H1 (cell line): ENCODE measurements around the gene IGF1. TPM values are rescaled to one million over a fixed set of nuclear protein-coding genes. Genes with fewer than 3 reads are reported as not detected.

ENCODE experiments used
- CTCF ChIA-PET: fragments of 300-600 bp; sonication (Branson Sonifier 250); formaldehyde crosslinking; loops from one replicate; lab custom pipeline; 2021; ENCODE audit not compliant: partially characterized antibody; lab: Charles Lee
- POLR2A ChIA-PET: fragments of 300-600 bp; sonication (Branson Sonifier 250); formaldehyde crosslinking; loops from one replicate; lab custom pipeline; 2021; ENCODE audit warnings: inconsistent platforms; ENCODE audit not compliant: partially characterized antibody; lab: Charles Lee
- DNase-seq, 2 experiments: peaks; one replicate each; pipeline versions ENCODE4 v3.0.0 to v3.0.0-alpha.2; 2010 to 2022; ENCODE audit warnings: low spot score in 2 of 2, low read depth in 1 of 2, mixed read lengths in 1 of 2
- FAIRE-seq: peaks from 2 replicates; lab custom pipeline; 2011; peaks lifted over from hg19 to GRCh38; lab: Jason Lieb, UNC
- H2AFZ ChIP-seq: 2 replicates; pipeline ENCODE4 v1.8.1; 2012; ENCODE audit warnings: low read length, inconsistent platforms
- H2AK5ac ChIP-seq: 2 replicates; pipeline ENCODE4 v1.6.1; 2013; ENCODE audit warnings: low read depth, low read length
- H2BK120ac ChIP-seq: replicated peaks from 2 replicates; pipeline ENCODE3; 2013; ENCODE audit warnings: low read depth, low read length, inconsistent platforms
- H2BK12ac ChIP-seq: 2 replicates; pipeline ENCODE4 v1.6.1; 2013; ENCODE audit warnings: low read depth, low read length
- H2BK15ac ChIP-seq: 2 replicates; pipeline ENCODE4 v1.6.1; 2013; ENCODE audit warnings: low read length
- H2BK20ac ChIP-seq: 2 replicates; pipeline ENCODE4 v1.6.1; 2013; ENCODE audit warnings: low read length
- H2BK5ac ChIP-seq: 2 replicates; pipeline ENCODE4 v1.6.1; 2013; ENCODE audit warnings: low read depth, low read length
- H3K14ac ChIP-seq: 2 replicates; pipeline ENCODE4 v1.6.1; 2013; ENCODE audit warnings: inconsistent platforms; ENCODE audit not compliant: insufficient read length
- H3K18ac ChIP-seq: 2 replicates; pipeline ENCODE4 v1.6.1; 2013; ENCODE audit warnings: low read length; ENCODE audit errors: extremely low read depth
- H3K23ac ChIP-seq: 2 replicates; pipeline ENCODE4 v1.6.1; 2013; ENCODE audit warnings: inconsistent platforms; ENCODE audit not compliant: insufficient read length
- H3K23me2 ChIP-seq: 2 replicates; pipeline ENCODE4 v1.6.1; 2013; ENCODE audit warnings: low read depth, low read length
- H3K27ac ChIP-seq: 2 replicates; pipeline ENCODE4 v1.6.1; 2011; ENCODE audit warnings: low read depth, low read length, inconsistent platforms
- H3K27me3 ChIP-seq, 4 experiments: replicated peaks in 1 of 4; 1 replicate in 1 of 4; 2 replicates in 3 of 4; pipeline versions ENCODE4 v1.6.1 to v1.8.1; 2011 to 2013; ENCODE audit warnings: low read length in 3 of 4, mild to moderate bottlenecking in 3 of 4, inconsistent platforms in 2 of 4, mixed read lengths in 2 of 4, moderate library complexity in 1 of 4; ENCODE audit not compliant: control insufficient read depth in 3 of 4, insufficient read depth in 3 of 4; ENCODE audit errors: extremely low read depth in 1 of 4
- H3K36me3 ChIP-seq, 4 experiments: 2 replicates each; pipeline versions ENCODE4 v1.6.1 to v1.8.1; 2011 to 2013; ENCODE audit warnings: mild to moderate bottlenecking in 4 of 4, low read length in 3 of 4, moderate library complexity in 2 of 4, control low read depth in 1 of 4, inconsistent platforms in 1 of 4; ENCODE audit not compliant: insufficient read depth in 4 of 4, control insufficient read depth in 2 of 4
- H3K4ac ChIP-seq: replicated peaks from 2 replicates; pipeline ENCODE3; 2013; ENCODE audit warnings: low read length, low read depth, mixed read lengths, inconsistent platforms; ENCODE audit not compliant: insufficient read length
- H3K4me1 ChIP-seq, 4 experiments: replicated peaks in 1 of 4; 1 replicate in 1 of 4; 2 replicates in 3 of 4; pipeline versions ENCODE4 v1.6.1 to v1.8.1; 2011 to 2013; ENCODE audit warnings: low read length in 3 of 4, inconsistent platforms in 2 of 4, mixed read lengths in 1 of 4; ENCODE audit not compliant: insufficient read depth in 4 of 4, control insufficient read depth in 3 of 4
- H3K4me2 ChIP-seq, 2 experiments: 2 replicates each; pipeline versions ENCODE4 v1.6.1 to v1.8.1; 2011 to 2013; ENCODE audit warnings: low read depth in 2 of 2, low read length in 2 of 2, control low read depth in 1 of 2, inconsistent platforms in 1 of 2, mild to moderate bottlenecking in 1 of 2; ENCODE audit not compliant: insufficient read depth in 1 of 2
- H3K4me3 ChIP-seq, 4 experiments: fragments of 200-600, 300-600 bp in 1 of 4; sonication (generic), shearing (Covaris generic), sonication (Bioruptor Twin) in 1 of 4; 2 replicates each; pipeline versions ENCODE4 v1.5.1 to v1.8.1; 2011 to 2016; ENCODE audit warnings: low read length in 4 of 4, low read depth in 3 of 4, control low read depth in 2 of 4, inconsistent platforms in 2 of 4, mild to moderate bottlenecking in 2 of 4, mixed read lengths in 1 of 4, moderate library complexity in 1 of 4; ENCODE audit not compliant: insufficient read depth in 2 of 4; ENCODE audit errors: extremely low read depth in 1 of 4
- H3K56ac ChIP-seq: replicated peaks from 2 replicates; pipeline ENCODE3; 2013; ENCODE audit warnings: low read depth, mild to moderate bottlenecking, mixed read lengths, low read length, inconsistent platforms; ENCODE audit not compliant: insufficient read length
- H3K79me1 ChIP-seq: 2 replicates; pipeline ENCODE4 v1.6.1; 2013; ENCODE audit warnings: low read depth, low read length, control low read depth
- H3K79me2 ChIP-seq, 2 experiments: 2 replicates each; pipeline versions ENCODE4 v1.6.1 to v1.8.1; 2012 to 2013; ENCODE audit warnings: low read length in 2 of 2, mild to moderate bottlenecking in 2 of 2, inconsistent platforms in 1 of 2; ENCODE audit not compliant: insufficient read depth in 2 of 2, control insufficient read depth in 1 of 2
- H3K9ac ChIP-seq, 4 experiments: replicated peaks in 1 of 4; 1 replicate in 1 of 4; 2 replicates in 3 of 4; pipeline versions ENCODE4 v1.6.1 to v1.8.1; 2011 to 2013; ENCODE audit warnings: low read depth in 3 of 4, low read length in 3 of 4, control low read depth in 2 of 4, mild to moderate bottlenecking in 2 of 4, moderate library complexity in 2 of 4, inconsistent platforms in 1 of 4; ENCODE audit errors: extremely low read depth in 1 of 4
- H3K9me3 ChIP-seq, 2 experiments: 2 replicates each; pipeline versions ENCODE4 v1.6.1 to v1.8.1; 2012 to 2013; ENCODE audit warnings: mild to moderate bottlenecking in 2 of 2, moderate library complexity in 2 of 2, control low read depth in 1 of 2, inconsistent platforms in 1 of 2, low read depth in 1 of 2, low read length in 1 of 2, mixed read lengths in 1 of 2; ENCODE audit not compliant: insufficient read depth in 2 of 2
- H4K20me1 ChIP-seq, 2 experiments: replicated peaks in 1 of 2; 2 replicates each; pipeline versions ENCODE3 to v1.8.1; 2011 to 2013; ENCODE audit warnings: inconsistent platforms in 2 of 2, low read length in 2 of 2, mild to moderate bottlenecking in 1 of 2; ENCODE audit not compliant: insufficient read depth in 2 of 2, control insufficient read depth in 1 of 2
- H4K5ac ChIP-seq: 2 replicates; pipeline ENCODE4 v1.6.1; 2013; ENCODE audit warnings: low read length, low read depth, mixed read lengths, inconsistent platforms; ENCODE audit not compliant: insufficient read length
- H4K8ac ChIP-seq: 2 replicates; pipeline ENCODE4 v1.8.0; 2013; ENCODE audit warnings: mild to moderate bottlenecking, moderate library complexity, low read length, inconsistent platforms; ENCODE audit not compliant: insufficient read depth; ENCODE audit errors: extremely low read depth
- H4K91ac ChIP-seq: replicated peaks from 2 replicates; pipeline ENCODE3; 2013; ENCODE audit warnings: low read length, mixed read lengths, inconsistent platforms; ENCODE audit not compliant: insufficient read length
- CREB1 ChIP-seq: IDR thresholded peaks from 2 replicates; pipeline ENCODE4 v1.6.1; 2012; ENCODE audit warnings: inconsistent platforms
- CTBP2 ChIP-seq: IDR thresholded peaks from 2 replicates; pipeline ENCODE4 v1.7.0; 2011; ENCODE audit warnings: borderline replicate concordance, mild to moderate bottlenecking, moderate library complexity, mixed read lengths, low read length; ENCODE audit not compliant: insufficient read depth, insufficient read length
- EZH2 ChIP-seq: fragments of 200-600 bp; sonication (generic); IDR thresholded peaks from 2 replicates; pipeline ENCODE4 v1.7.1; 2012; ENCODE audit warnings: low read depth, mild to moderate bottlenecking, moderate library complexity, low read length, inconsistent platforms; ENCODE audit not compliant: severe bottlenecking
- SRF ChIP-seq: IDR thresholded peaks from 2 replicates; pipeline ENCODE4 v1.6.1; 2011; ENCODE audit warnings: mild to moderate bottlenecking, low read depth, low read length, moderate library complexity
- SUZ12 ChIP-seq: fragments of 200-600 bp; sonication (generic); IDR thresholded peaks from 2 replicates; pipeline ENCODE4 v1.6.1; 2012; ENCODE audit warnings: mild to moderate bottlenecking, inconsistent platforms, low read length, moderate library complexity, mixed read lengths
- WGBS, 2 experiments: shearing (Covaris generic) in 1 of 2; methylation state at CpG; one replicate each; pipeline versions ENCODE4 v1.1.6 to v1.1.7; 2013 to 2015; ENCODE audit warnings: low lambda C conversion rate in 2 of 2, mixed read lengths in 2 of 2, inconsistent platforms in 1 of 2, low coverage in 1 of 2, missing lambda C conversion rate in 1 of 2; ENCODE audit not compliant: insufficient replicate concordance in 2 of 2, insufficient coverage in 1 of 2, insufficient read length in 1 of 2; ENCODE audit errors: extremely low coverage in 1 of 2, missing lambda C conversion rate in 1 of 2; 5-methylcytosine and 5-hydroxymethylcytosine counted together
- polyA plus RNA-seq, 7 experiments: library from polyadenylated mRNA; depleted of rRNA in 3 of 7; stranded (reverse) in 5 of 7; unstranded in 2 of 7; fragments of >200 nt in 5 of 7; fragments of 200-250 nt in 2 of 7; gene quantifications; 1 replicate in 5 of 7; 2 replicates in 1 of 7; 4 replicates in 1 of 7; pipeline versions ENCODE4 v1.2.1 to v1.2.3, GENCODE V29; 2011 to 2013; ENCODE audit warnings: missing spikeins in 2 of 7, mixed read lengths in 2 of 7
- total RNA-seq: library from RNA; stranded (reverse); fragmentation: NEBNext Ultra II Directional; extraction: Animal tissue kit (Norgen Biotek cat#: 25700); gene quantifications from 2 replicates; pipeline ENCODE4 v1.2.1, GENCODE V29; 2021
- TF ChIP-seq, protein P1 (sequence below), 3 experiments: IDR thresholded peaks; 1 replicate in 2 of 3; 2 replicates in 1 of 3; pipeline versions ENCODE4 v1.5.1 to v1.6.1; 2011; ENCODE audit warnings: low read length in 3 of 3, mild to moderate bottlenecking in 3 of 3, inconsistent platforms in 2 of 3, low read depth in 1 of 3, moderate library complexity in 1 of 3; ENCODE audit not compliant: insufficient read depth in 1 of 3; ENCODE audit errors: control extremely low read depth in 1 of 3

IGF1 gene
- total and polyA plus RNA-seq, 2 of the 8 experiments (the other 6 are each of a cell fraction or from before 2014, with no cell fraction given): not detected

DNA sequence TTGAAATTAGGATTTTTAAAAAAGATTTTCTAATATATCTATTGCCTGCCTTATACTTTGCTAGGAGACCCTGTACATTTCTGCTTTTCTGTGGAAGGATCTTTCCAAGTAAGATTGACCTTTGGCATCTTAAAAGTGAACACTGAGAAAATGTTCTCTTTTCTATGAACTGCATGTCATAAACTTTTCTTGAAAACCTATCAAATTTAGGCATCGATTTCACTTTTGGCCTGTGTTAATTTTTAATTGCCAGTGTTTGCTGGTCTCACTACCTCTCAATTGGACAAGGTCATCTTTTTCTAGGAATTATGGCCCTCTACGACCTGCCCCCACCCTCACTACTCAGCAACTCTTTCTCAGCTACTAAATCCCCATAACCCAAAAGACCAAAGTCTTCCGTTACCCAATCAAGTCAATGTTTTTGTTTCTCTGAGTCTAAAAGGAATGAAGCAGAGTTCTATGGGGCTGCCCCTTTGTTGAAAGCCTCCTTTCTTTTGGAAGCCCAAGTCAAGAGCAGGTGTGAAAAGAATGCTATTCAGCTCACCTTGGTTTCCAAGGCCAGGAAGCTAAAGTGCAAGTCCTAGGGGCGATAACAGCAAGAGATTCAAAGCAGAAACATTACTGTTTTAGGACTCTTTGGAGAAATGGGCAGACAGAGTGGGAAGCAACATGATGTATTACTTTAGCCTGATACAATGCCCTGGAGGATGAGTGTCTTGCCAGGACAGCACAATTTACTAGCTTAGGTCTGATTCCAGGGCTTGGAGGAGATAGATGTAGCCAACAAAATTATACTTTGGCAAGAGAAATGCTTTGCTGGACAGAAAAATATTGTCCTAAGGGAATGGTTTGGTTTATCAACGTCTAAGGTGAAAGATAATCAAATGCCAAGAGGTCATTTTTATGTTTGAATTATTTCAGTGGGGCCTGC is 55.0 kb downstream of the IGF1 start:
- H3K4me1 ChIP-seq: no peaks in the 10 kb centered on the region; a peak in 1 of 7 replicates
- WGBS, 2 experiments: 91% methylated on average over 5 of the region's 5 CpGs; no CpG with 5 or more reads in 1 of the 2 experiments
- no peak overlapping the region for H3K4me2 ChIP-seq
- H3K9me3 ChIP-seq: no peaks in the 10 kb centered on the region
- H2BK15ac ChIP-seq: no peak overlapping the region
- no peak overlapping the region for H2BK120ac ChIP-seq
- no peaks in the 10 kb centered on the region for H3K27me3 ChIP-seq
- H3K27ac ChIP-seq: no peak overlapping the region
- H2BK20ac ChIP-seq: no peak overlapping the region
- no peak overlapping the region for H2BK12ac ChIP-seq
- H3K23me2 ChIP-seq: no peaks in the 10 kb centered on the region
- no peak overlapping the region for H3K23ac ChIP-seq
- H4K91ac ChIP-seq: no peak overlapping the region
- no peak overlapping the region for H4K5ac ChIP-seq
- TF ChIP-seq CTBP2 (no peak), CREB1 (no peak), EZH2 (no peak), SRF (no peak), SUZ12 (no peak)
- TF ChIP-seq, protein P1, sequence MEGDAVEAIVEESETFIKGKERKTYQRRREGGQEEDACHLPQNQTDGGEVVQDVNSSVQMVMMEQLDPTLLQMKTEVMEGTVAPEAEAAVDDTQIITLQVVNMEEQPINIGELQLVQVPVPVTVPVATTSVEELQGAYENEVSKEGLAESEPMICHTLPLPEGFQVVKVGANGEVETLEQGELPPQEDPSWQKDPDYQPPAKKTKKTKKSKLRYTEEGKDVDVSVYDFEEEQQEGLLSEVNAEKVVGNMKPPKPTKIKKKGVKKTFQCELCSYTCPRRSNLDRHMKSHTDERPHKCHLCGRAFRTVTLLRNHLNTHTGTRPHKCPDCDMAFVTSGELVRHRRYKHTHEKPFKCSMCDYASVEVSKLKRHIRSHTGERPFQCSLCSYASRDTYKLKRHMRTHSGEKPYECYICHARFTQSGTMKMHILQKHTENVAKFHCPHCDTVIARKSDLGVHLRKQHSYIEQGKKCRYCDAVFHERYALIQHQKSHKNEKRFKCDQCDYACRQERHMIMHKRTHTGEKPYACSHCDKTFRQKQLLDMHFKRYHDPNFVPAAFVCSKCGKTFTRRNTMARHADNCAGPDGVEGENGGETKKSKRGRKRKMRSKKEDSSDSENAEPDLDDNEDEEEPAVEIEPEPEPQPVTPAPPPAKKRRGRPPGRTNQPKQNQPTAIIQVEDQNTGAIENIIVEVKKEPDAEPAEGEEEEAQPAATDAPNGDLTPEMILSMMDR (IDR thresholded peaks at IDR 0.05; ENCODE audit: control extremely low read depth in 1 of 3, insufficient read depth in 1 of 3, low read depth in 1 of 3, low read length in 3 of 3): no peak
- H2AK5ac ChIP-seq: no peak overlapping the region
- no peak overlapping the region for H3K9ac ChIP-seq
- FAIRE-seq (no peak), DNase-seq (no peak)
- H3K4ac ChIP-seq: no peak overlapping the region
- ChIA-PET POLR2A (no interaction called here), CTCF (interaction anchor here (0.5 to 1.5 kb wide), 4 partner anchors 15 to 585 kb away, joined by 3 to 5 read pairs (median 3); no protein-coding TSS in a partner anchor)
- no peak overlapping the region for H3K4me3 ChIP-seq
- no peaks in the 10 kb centered on the region for H3K36me3 ChIP-seq
- no peak overlapping the region for H3K18ac ChIP-seq
- no peaks in the 10 kb centered on the region for H3K79me2 ChIP-seq
- H3K14ac ChIP-seq: no peak overlapping the region
- no peak overlapping the region for H4K8ac ChIP-seq
- no peaks in the 10 kb centered on the region for H3K79me1 ChIP-seq
- H2AFZ ChIP-seq: no peak overlapping the region
- no peak overlapping the region for H2BK5ac ChIP-seq
- H3K56ac ChIP-seq: no peak overlapping the region
- H4K20me1 ChIP-seq: no peaks in the 10 kb centered on the region
